C1 segment of cervical spinal cord (tissue), 14 donors: ENCODE measurements around the gene PDE4D.

Experiments used
- DNase-seq, 14 donors: peaks; one replicate each; lab custom pipeline; 2025; lab: John Stamatoyannopoulos, UW

PDE4D gene

GRCh38 chr5:59367791-59368394 is 525.6 kb downstream of the PDE4D start:
- peak in 9 of 14 donors; percentile 3 to 30 (median 19) for DNase-seq

- DNase-seq: no peak
Measured at GRCh38 chr5:59366784-59367183, 526.7 kb downstream of the PDE4D start.

- no peak for DNase-seq
Measured at GRCh38 chr5:59362438-59362837, 531.1 kb downstream of the PDE4D start.

GRCh38 chr5:59361454-59361853 is 532.1 kb downstream of the PDE4D start:
- no peak for DNase-seq

- no peak for DNase-seq
Measured at GRCh38 chr5:59360130-59360555, 533.4 kb downstream of the PDE4D start.

- no peak for DNase-seq
Measured at GRCh38 chr5:59358005-59358861, 535.3 kb downstream of the PDE4D start.

- no peak for DNase-seq
Measured at GRCh38 chr5:59357381-59357977, 536.0 kb downstream of the PDE4D start.

GRCh38 chr5:59356813-59357380 is 536.6 kb downstream of the PDE4D start:
- DNase-seq: peak in 2 of 14 donors; percentile 7 to 36

- no peak for DNase-seq
Measured at GRCh38 chr5:59354811-59355210, 538.7 kb downstream of the PDE4D start.

- no peak for DNase-seq
Measured at GRCh38 chr5:59354274-59354673, 539.3 kb downstream of the PDE4D start.

GRCh38 chr5:59351076-59351794 is 542.3 kb downstream of the PDE4D start:
- DNase-seq: peak in 6 of 14 donors; percentile 4 to 70 (median 20)

GRCh38 chr5:59348189-59348588 is 545.3 kb downstream of the PDE4D start:
- no peak for DNase-seq

- DNase-seq: no peak
Measured at GRCh38 chr5:59346982-59347381, 546.5 kb downstream of the PDE4D start.

GRCh38 chr5:59346514-59346913 is 547.0 kb downstream of the PDE4D start:
- peak in 4 of 14 donors; percentile 5 to 21 (median 10) for DNase-seq

- no peak for DNase-seq
Measured at GRCh38 chr5:59342181-59342580, 551.3 kb downstream of the PDE4D start.

- DNase-seq: no peak
Measured at GRCh38 chr5:59341760-59342159, 551.8 kb downstream of the PDE4D start.

- no peak for DNase-seq
Measured at GRCh38 chr5:59341155-59341554, 552.4 kb downstream of the PDE4D start.

- no peak for DNase-seq
Measured at GRCh38 chr5:59340637-59341036, 552.9 kb downstream of the PDE4D start.

- no peak for DNase-seq
Measured at GRCh38 chr5:59337240-59337639, 556.3 kb downstream of the PDE4D start.

- DNase-seq: no peak
Measured at GRCh38 chr5:59335544-59335943, 558.0 kb downstream of the PDE4D start.

- DNase-seq: no peak
Measured at GRCh38 chr5:59333416-59333815, 560.1 kb downstream of the PDE4D start.
